Measurements from ENCODE around the gene PNPLA5. TPM values are rescaled to one million over a fixed set of nuclear protein-coding genes. Genes with fewer than 3 reads are reported as not detected.
"Not testable (repeated sequence)": the region's sequence is repeated elsewhere in the genome, so short reads cannot be mapped to it uniquely, and the experiment has no call there.

Gene PNPLA5
- total RNA-seq, 1 donor from 2014 or later, result not detected

DNA sequence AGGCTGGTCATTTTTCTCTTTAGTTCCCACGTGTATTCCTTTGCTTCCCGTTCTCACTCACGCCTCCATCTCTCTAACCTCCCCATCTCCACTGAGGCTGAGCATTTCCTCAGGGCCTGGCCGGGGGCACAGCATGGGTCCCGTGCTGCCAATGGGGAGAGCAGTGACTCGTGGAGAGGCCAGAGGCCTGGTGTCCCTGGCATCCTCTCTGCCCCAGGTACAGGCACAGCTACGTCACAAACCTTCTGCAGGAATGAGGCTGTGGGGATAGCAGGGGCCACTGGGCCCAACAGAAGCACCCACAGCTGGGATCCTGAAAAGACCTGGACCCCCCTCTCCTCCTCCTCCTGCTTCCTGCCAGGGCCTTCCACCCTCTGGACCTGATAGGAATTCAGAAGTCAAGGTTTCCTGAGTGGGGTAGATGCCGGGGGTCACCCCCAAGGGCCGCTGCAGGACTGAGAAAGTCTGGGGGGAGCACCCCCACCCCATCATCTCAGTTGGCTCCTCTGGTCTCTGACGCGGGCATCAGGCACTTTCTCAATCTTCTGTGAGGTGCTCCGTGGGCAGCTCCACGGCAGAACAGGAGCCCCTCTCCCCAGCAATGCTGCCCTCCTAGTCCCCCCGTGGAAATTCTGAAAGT, 11.8 kb downstream of the PNPLA5 start:
- DNase-seq (ENCODE audit: extremely low spot score, unreplicated experiment), result no peak
- H3K9me3 Mint-ChIP-seq, result no peaks in the 10 kb centered on the region
- H3K4me3 Mint-ChIP-seq, result no peak overlapping the region
- H3K36me3 Mint-ChIP-seq, result no peaks in the 10 kb centered on the region
- peaks cover 39% of the 10 kb centered on the region for H3K27me3 Mint-ChIP-seq
- H3K27ac Mint-ChIP-seq, result no peak overlapping the region
- TF ChIP-seq CTCF (conservative IDR thresholded peaks at IDR 0.05), result no peak
- peaks cover 4% of the 10 kb centered on the region for H3K4me1 Mint-ChIP-seq (ENCODE audit: unreplicated experiment)

DNA sequence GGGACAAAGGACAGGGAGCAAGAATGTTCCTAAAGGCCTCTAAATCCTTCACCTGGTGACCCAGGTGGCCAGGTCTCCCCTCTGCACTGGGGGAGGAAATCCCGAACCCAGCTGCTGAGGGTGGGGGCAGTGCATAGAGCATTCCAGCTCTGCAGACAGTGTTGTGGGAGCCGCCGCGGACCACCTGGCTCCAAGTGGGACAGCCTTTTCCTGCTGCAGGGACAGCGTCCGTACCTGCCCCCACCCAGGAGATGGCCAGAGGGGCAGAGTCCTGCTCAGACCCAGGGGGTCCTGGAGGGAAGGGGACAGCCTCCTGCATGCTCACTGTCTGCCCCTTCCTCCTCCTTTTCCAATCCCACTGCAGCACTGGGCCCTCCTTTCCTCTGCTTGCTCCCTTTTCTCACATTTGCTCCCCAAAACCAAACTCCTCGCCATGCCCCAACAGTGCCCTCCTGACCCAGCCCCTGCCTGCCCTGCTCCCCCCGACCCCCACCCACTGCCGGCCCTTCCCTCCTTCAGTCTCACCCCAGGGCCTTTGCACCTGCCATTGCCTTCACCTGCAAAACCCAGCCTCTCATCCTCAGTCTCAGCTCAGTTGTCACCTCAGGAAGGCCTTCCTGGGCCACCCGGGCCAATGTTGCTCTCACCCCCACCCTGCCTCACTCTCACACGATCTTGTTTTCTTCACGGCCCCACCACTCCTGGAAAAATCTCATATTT, 12.8 kb downstream of the PNPLA5 start:
- no peak overlapping the region for H3K4me3 Mint-ChIP-seq
- peaks cover 4% of the 10 kb centered on the region for H3K4me1 Mint-ChIP-seq (ENCODE audit: unreplicated experiment)
- no peaks in the 10 kb centered on the region for H3K9me3 Mint-ChIP-seq
- peaks cover 42% of the 10 kb centered on the region for H3K27me3 Mint-ChIP-seq
- DNase-seq (ENCODE audit: extremely low spot score, unreplicated experiment), result no peak
- no peak for TF ChIP-seq CTCF (conservative IDR thresholded peaks at IDR 0.05)
- H3K36me3 Mint-ChIP-seq, result no peaks in the 10 kb centered on the region
- no peak overlapping the region for H3K27ac Mint-ChIP-seq

DNA sequence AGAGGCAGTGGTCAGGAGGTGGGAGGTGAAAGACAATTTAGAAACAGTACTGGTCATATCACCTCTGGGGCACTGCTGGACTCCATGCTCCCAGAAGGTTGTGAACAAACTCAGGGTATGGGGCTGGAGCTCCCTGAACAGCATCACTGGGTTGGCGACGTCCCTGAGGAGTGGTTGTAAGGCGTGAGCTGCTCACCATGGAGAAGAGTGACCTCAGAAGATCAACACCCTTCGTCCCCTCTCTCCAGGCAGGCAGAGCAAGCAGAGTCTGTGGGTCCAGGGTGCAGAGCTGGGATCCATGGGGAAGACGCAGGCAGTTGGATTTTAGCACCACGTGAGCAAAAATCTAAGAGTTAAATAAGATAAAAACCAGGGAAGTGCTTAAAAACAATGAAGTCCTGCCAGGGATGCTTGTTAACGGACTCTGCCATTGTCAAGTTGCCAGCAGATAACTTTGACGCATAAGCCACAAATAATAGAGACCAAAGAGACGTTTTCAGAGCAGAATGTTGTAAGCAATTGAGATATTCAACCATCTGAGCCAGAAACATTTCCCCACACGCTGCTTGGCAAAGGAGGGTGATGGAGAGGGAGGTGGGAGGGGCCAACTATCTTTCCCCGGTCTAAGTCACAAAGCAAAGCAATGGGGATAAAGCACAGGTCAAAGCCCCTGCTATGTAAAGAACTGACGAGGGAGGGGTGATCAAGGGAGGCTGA, 13.6 kb downstream of the PNPLA5 start:
- H3K4me3 Mint-ChIP-seq, result no peak overlapping the region
- H3K27ac Mint-ChIP-seq, result no peak overlapping the region
- peaks cover 49% of the 10 kb centered on the region for H3K27me3 Mint-ChIP-seq
- no peaks in the 10 kb centered on the region for H3K36me3 Mint-ChIP-seq
- no peak for TF ChIP-seq CTCF (conservative IDR thresholded peaks at IDR 0.05)
- H3K4me1 Mint-ChIP-seq (ENCODE audit: unreplicated experiment), result peaks cover 4% of the 10 kb centered on the region
- H3K9me3 Mint-ChIP-seq, result no peaks in the 10 kb centered on the region
- DNase-seq (ENCODE audit: extremely low spot score, unreplicated experiment), result no peak

DNA sequence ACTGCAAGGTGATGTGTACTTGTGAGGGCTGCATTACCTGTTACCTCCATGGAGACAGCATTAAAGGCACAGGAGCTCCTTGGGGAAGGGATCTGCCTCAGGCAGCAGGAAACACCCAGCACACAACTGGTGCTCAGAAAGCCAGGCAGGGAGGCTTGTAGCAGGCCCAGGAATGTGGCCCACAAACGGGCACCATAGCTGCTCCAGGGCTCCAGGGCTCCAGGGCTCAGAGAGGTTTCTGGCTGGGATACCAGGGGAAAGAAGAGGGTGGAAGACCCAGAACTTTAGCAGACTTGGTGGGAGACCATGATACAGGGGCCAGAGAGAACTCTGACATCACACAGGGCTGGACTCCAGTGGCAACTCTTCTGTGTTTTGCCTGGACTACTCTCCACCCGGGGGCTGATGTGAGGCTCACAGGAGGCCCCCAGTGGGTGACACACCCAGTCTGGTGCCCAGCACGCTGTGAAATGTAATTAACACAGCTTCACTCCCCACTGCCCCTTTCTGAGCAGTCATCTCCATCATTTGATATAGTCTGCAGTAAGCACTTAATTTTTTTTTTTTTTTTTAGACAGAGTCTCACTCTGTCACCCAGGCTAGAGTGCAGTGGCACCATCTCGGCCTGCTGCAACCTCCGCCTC, 14.8 kb downstream of the PNPLA5 start:
- Mint-ChIP-seq H3K4me3 (no peak overlapping the region), H3K27ac (no peak overlapping the region), H3K27me3 (peaks cover 53% of the 10 kb centered on the region), H3K4me1 (ENCODE audit: unreplicated experiment) (no peaks in the 10 kb centered on the region), H3K9me3 (no peaks in the 10 kb centered on the region), H3K36me3 (no peaks in the 10 kb centered on the region)
- TF ChIP-seq CTCF (conservative IDR thresholded peaks at IDR 0.05), result no peak
- no peak for DNase-seq (ENCODE audit: extremely low spot score, unreplicated experiment)

- DNase-seq (ENCODE audit: extremely low spot score, unreplicated experiment), result no peak
- no peak for TF ChIP-seq CTCF (conservative IDR thresholded peaks at IDR 0.05)
- no peak overlapping the region for H3K4me3 Mint-ChIP-seq
- H3K27ac Mint-ChIP-seq, result no peak overlapping the region
- H3K27me3 Mint-ChIP-seq, result peaks cover 55% of the 10 kb centered on the region
- no peaks in the 10 kb centered on the region for H3K4me1 Mint-ChIP-seq (ENCODE audit: unreplicated experiment)
- no peaks in the 10 kb centered on the region for H3K9me3 Mint-ChIP-seq
- H3K36me3 Mint-ChIP-seq, result no peaks in the 10 kb centered on the region
These were observed 22.0 kb downstream of the PNPLA5 start for GRCh38 chr22:43869799-43870198.

DNA sequence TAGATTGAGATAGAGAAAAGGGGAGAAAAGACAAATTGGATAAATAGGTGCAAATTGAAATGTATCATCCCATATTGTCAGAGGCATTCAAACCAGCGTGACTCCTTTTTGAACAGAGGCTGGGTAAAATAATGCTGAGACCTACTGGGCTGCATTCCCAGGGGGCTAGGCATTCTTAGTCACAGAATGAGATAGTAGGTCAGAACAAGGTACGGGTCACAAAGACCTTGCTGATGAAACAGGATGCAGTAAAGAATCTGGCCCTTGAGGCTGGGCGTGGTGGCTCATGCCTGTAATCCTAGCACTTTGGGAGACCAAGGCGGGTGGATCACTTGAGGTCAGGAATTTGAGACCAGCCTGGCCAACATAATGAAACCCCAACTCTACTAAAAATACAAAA, 22.8 kb downstream of the PNPLA5 start:
- not testable (repeated sequence) for H3K27ac Mint-ChIP-seq; H3K4me3 Mint-ChIP-seq; DNase-seq (ENCODE audit: extremely low spot score, unreplicated experiment); H3K4me1 Mint-ChIP-seq (ENCODE audit: unreplicated experiment); H3K36me3 Mint-ChIP-seq; H3K9me3 Mint-ChIP-seq
- H3K27me3 Mint-ChIP-seq, result peaks cover 57% of the 10 kb centered on the region

All from type B pancreatic cell (in vitro differentiated cells).